OCI-LY3 (cell line): ENCODE results near the gene LUC7L3.

Source experiments
- H2AFZ ChIP-seq: fragments of 200-600, 300-600 bp; shearing (Covaris generic); 2 replicates; pipeline ENCODE4 v1.6.0; 2014; ENCODE audit warnings: antibody characterized with exemption, low read depth, low read length
- H3K27ac ChIP-seq: fragments of 200-600, 300-600 bp; sonication (generic); 2 replicates; pipeline ENCODE4 v1.5.1; 2014; ENCODE audit warnings: mild to moderate bottlenecking, low read length, moderate library complexity, mixed read lengths
- H3K27me3 ChIP-seq: fragments of 200-600, 300-600 bp; sonication (generic); 2 replicates; pipeline ENCODE4 v1.6.1; 2014; ENCODE audit warnings: low read depth, low read length, mixed read lengths
- H3K36me3 ChIP-seq: fragments of 200-600, 300-600 bp; sonication (generic); replicated peaks from 2 replicates; pipeline ENCODE3; 2014; ENCODE audit warnings: low read depth, low read length, mixed read lengths
- H3K4me1 ChIP-seq: fragments of 300-600, 200-600 bp; sonication (generic); 2 replicates; pipeline ENCODE4 v1.6.1; 2014; ENCODE audit warnings: low read length, mixed read lengths
- H3K4me2 ChIP-seq: fragments of 200-600, 300-600 bp; sonication (generic); 2 replicates; pipeline ENCODE4 v1.6.1; 2014; ENCODE audit warnings: low read length, mixed read lengths
- H3K4me3 ChIP-seq: fragments of 300-600, 200-600 bp; sonication (generic); 2 replicates; pipeline ENCODE4 v1.5.1; 2014; ENCODE audit warnings: antibody characterized with exemption, mild to moderate bottlenecking, low read length, moderate library complexity
- H3K79me2 ChIP-seq: fragments of 300-600, 200-600 bp; shearing (Covaris generic); 2 replicates; pipeline ENCODE4 v1.6.1; 2014; ENCODE audit warnings: mild to moderate bottlenecking, low read length, mixed read lengths
- H3K9ac ChIP-seq: fragments of 300-600, 200-600 bp; shearing (Covaris generic); 2 replicates; pipeline ENCODE4 v1.6.0; 2014; ENCODE audit warnings: mild to moderate bottlenecking, low read length, moderate library complexity
- H3K9me3 ChIP-seq: fragments of 200-600, 300-600 bp; shearing (Covaris generic); 2 replicates; pipeline ENCODE4 v1.6.1; 2014; ENCODE audit warnings: low read length, mixed read lengths; ENCODE audit not compliant: insufficient read depth
- H4K20me1 ChIP-seq: fragments of 200-600, 300-600 bp; sonication (generic); 2 replicates; pipeline ENCODE4 v1.6.1; 2016; ENCODE audit warnings: low read length, mixed read lengths; ENCODE audit not compliant: insufficient read depth
- EZH2phosphoT487 ChIP-seq: fragments of 200-600 bp; shearing (Covaris generic); IDR thresholded peaks from 2 replicates; pipeline ENCODE4 v1.6.1; 2018; ENCODE audit warnings: antibody characterized with exemption, mixed run types, low read depth
- TF ChIP-seq, protein P1 (sequence below): fragments of 200-600, 300-600 bp; sonication (generic); IDR thresholded peaks from 2 replicates; pipeline ENCODE4 v1.5.1; 2014; ENCODE audit warnings: antibody characterized with exemption, low read length, low read depth

Gene LUC7L3

DNA sequence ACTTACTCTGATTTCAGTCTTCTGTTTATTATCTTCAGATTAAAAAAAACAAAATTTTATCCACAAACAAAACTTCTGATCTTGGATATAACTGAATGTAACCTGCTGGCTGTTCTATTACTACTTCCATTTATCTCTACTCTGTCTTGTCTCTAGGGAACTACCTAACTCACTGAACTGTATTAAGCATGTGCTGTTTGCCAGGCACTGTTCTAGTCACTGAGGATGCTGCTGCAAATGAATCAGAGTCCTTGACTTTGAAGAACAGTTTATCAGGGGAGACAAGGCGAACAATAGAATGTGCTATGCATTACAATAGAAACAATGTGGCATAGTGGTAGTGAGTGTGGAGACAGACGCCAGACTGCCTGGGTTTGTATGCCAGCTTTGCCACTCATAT, 9.4 kb upstream of the LUC7L3 start:
- Histone ChIP-seq H3K4me2 (no peak overlapping the region), H3K9me3 (no peaks in the 10 kb centered on the region), H3K27me3 (no peaks in the 10 kb centered on the region), H4K20me1 (no peaks in the 10 kb centered on the region), H3K36me3 (peaks cover 3% of the 10 kb centered on the region), H3K79me2 (peaks cover 42% of the 10 kb centered on the region), H3K4me1 (peaks cover 20% of the 10 kb centered on the region), H3K9ac (no peak overlapping the region), H2AFZ (no peak overlapping the region), H3K27ac (no peak overlapping the region), H3K4me3 (no peak overlapping the region)
- TF ChIP-seq, protein P1, sequence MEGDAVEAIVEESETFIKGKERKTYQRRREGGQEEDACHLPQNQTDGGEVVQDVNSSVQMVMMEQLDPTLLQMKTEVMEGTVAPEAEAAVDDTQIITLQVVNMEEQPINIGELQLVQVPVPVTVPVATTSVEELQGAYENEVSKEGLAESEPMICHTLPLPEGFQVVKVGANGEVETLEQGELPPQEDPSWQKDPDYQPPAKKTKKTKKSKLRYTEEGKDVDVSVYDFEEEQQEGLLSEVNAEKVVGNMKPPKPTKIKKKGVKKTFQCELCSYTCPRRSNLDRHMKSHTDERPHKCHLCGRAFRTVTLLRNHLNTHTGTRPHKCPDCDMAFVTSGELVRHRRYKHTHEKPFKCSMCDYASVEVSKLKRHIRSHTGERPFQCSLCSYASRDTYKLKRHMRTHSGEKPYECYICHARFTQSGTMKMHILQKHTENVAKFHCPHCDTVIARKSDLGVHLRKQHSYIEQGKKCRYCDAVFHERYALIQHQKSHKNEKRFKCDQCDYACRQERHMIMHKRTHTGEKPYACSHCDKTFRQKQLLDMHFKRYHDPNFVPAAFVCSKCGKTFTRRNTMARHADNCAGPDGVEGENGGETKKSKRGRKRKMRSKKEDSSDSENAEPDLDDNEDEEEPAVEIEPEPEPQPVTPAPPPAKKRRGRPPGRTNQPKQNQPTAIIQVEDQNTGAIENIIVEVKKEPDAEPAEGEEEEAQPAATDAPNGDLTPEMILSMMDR, result no peak
- TF ChIP-seq EZH2phosphoT487, result no peak

DNA sequence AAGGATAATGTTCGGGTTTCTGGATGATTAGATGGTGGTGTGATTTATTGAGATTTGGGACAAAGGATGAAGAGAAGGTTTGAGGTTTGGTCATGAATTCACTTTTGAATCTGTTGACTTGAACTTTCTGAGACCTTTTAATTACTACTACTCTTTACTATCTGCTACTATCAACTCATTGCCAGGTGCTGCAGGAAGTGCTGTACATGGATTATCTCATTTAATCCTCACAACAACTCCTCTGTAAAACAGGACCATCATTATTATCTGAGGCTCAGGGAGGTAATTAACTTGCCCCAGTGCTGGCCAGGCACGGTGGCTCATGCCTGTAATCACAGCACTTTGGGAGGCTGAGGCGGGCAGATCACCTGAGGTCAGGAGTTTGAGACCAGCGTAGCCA, 8.8 kb upstream of the LUC7L3 start:
- Histone ChIP-seq H3K9me3 (no peaks in the 10 kb centered on the region), H3K27me3 (no peaks in the 10 kb centered on the region), H4K20me1 (no peaks in the 10 kb centered on the region), H3K9ac (no peak overlapping the region), H3K4me3 (no peak overlapping the region), H3K79me2 (peaks cover 36% of the 10 kb centered on the region), H3K4me1 (peaks cover 20% of the 10 kb centered on the region), H3K4me2 (no peak overlapping the region), H3K36me3 (no peaks in the 10 kb centered on the region), H2AFZ (no peak overlapping the region), H3K27ac (no peak overlapping the region)
- TF ChIP-seq EZH2phosphoT487, result no peak
- TF ChIP-seq, protein P1, result no peak

DNA sequence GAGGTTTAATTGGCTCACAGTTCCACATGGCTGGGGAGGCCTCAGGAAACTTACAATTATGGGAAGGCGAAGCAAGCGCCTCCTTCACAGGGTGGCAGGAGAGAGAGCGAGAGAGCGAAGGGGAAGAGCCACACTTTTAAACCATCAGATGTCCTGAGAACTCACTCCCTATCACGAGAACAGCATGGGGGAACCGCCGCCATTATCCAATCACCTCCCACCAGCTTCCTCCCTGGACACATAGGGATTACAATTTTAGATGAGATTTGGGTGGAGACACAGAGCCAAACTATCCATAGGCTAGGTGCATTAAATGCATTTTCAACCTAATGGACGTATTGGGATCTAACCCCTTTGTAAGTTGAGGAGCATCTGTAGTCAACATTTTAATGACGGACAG, 6.8 kb upstream of the LUC7L3 start:
- no peak overlapping the region for H3K4me2 ChIP-seq
- no peaks in the 10 kb centered on the region for H3K36me3 ChIP-seq
- H3K4me1 ChIP-seq, result peaks cover 16% of the 10 kb centered on the region
- H2AFZ ChIP-seq, result no peak overlapping the region
- H3K27ac ChIP-seq, result no peak overlapping the region
- no peak overlapping the region for H3K9ac ChIP-seq
- H3K27me3 ChIP-seq, result no peaks in the 10 kb centered on the region
- H3K9me3 ChIP-seq, result no peaks in the 10 kb centered on the region
- TF ChIP-seq EZH2phosphoT487, result no peak
- TF ChIP-seq, protein P1, result no peak
- peaks cover 16% of the 10 kb centered on the region for H3K79me2 ChIP-seq
- H4K20me1 ChIP-seq, result no peaks in the 10 kb centered on the region
- no peak overlapping the region for H3K4me3 ChIP-seq

DNA sequence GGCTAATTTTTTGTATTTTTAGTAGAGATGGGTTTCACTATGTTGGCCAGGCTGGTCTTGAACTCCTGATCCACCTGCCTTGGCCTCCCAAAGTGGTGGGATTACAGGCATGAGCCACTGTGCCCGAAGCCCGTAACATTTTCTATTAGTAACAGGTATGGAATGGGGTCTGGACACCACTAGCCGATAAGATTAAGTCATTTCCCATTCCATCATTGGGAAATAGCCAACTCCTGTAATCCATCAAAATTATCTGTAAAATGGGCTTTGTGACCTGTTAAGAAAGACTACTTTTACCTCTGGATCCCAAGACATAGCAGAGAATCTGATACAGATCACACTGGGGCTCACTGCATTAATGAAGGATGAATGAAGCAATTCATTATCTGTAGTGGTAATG, 3.9 kb upstream of the LUC7L3 start:
- Histone ChIP-seq H3K9me3 (no peaks in the 10 kb centered on the region), H3K27ac (no peak overlapping the region), H3K4me1 (no peaks in the 10 kb centered on the region), H3K36me3 (no peaks in the 10 kb centered on the region), H4K20me1 (peaks cover 7% of the 10 kb centered on the region), H2AFZ (no peak overlapping the region), H3K79me2 (peaks cover 14% of the 10 kb centered on the region), H3K4me3 (no peak overlapping the region), H3K9ac (no peak overlapping the region), H3K4me2 (no peak overlapping the region), H3K27me3 (no peaks in the 10 kb centered on the region)
- TF ChIP-seq, protein P1, result no peak
- no peak for TF ChIP-seq EZH2phosphoT487
